ENCODE data around the gene DOCK1.
A peak's percentile ranks its signal among the peaks of the same experiment; 100 is the strongest.

The DOCK1 gene

DNA sequence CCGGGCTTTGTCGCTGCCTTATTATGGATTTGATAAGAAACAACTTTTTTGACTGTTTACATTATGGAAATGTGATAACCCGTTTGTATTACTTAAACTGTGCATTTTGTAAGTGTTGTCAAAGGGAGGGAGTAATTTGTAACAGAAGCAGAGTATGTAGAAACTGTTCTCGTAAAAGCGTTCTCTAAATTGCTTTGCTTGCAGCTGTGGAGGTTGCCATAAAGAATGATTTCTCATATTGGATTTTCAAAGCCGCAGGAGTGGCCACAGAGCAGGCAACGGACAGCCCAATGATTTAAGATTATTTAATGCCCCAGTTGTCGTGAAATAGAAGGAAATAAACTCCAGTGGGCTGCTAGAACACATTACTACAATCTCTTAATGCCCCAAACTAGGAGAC is 405.2 kb downstream of the DOCK1 start:
- WGBS = 88% methylated on average over 6 of the region's 8 CpGs
- no peak overlapping the region for H2BK120ac ChIP-seq (ENCODE audit: low read depth, low read length)
- H2BK12ac ChIP-seq (ENCODE audit: low read length in 2 of 2) = no peak overlapping the region
- no peak overlapping the region for H3K14ac ChIP-seq (ENCODE audit: low read length in 2 of 2)
- H3K4ac ChIP-seq (ENCODE audit: low read depth in 1 of 2, low read length in 2 of 2) = no peak overlapping the region
- no peaks in the 10 kb centered on the region for H3K4me1 ChIP-seq (ENCODE audit: control insufficient read depth, insufficient read depth, low read depth, low read length)
- H2AFZ ChIP-seq (ENCODE audit: low read depth, low read length) = no peak overlapping the region
- no peak overlapping the region for H2BK15ac ChIP-seq (ENCODE audit: low read depth, poor library complexity, severe bottlenecking)
- no peak overlapping the region for H3K4me3 ChIP-seq (ENCODE audit: insufficient read depth in 1 of 2, low read depth in 1 of 2, low read length in 2 of 2)
- DNase-seq = no peak
- H3K27ac ChIP-seq (ENCODE audit: low read length, poor library complexity, severe bottlenecking) = no peak overlapping the region
- no peak overlapping the region for H2BK5ac ChIP-seq (ENCODE audit: low read depth, low read length, poor library complexity, severe bottlenecking)
- H3K4me2 ChIP-seq (ENCODE audit: low read length, poor library complexity, severe bottlenecking) = no peak overlapping the region
- H4K91ac ChIP-seq (ENCODE audit: low read length) = no peak overlapping the region
- H3K18ac ChIP-seq (ENCODE audit: low read depth in 1 of 2, low read length in 2 of 2) = no peak overlapping the region
- no peaks in the 10 kb centered on the region for H3K9me3 ChIP-seq (ENCODE audit: control insufficient read depth, low read length)
- no peak overlapping the region for H3K9ac ChIP-seq (ENCODE audit: low read length)
- H3K36me3 ChIP-seq (ENCODE audit: control insufficient read depth in 1 of 2, insufficient read depth in 2 of 2, low read depth in 1 of 2, low read length in 2 of 2) = no peaks in the 10 kb centered on the region
- H3K79me1 ChIP-seq (replicated peaks; ENCODE audit: low read length, poor library complexity, severe bottlenecking) = peaks cover 25% of the 10 kb centered on the region
- no peaks in the 10 kb centered on the region for H3K27me3 ChIP-seq (ENCODE audit: control insufficient read depth in 1 of 2, insufficient read depth in 1 of 2, low read length in 2 of 2)
- no peak overlapping the region for H4K8ac ChIP-seq (ENCODE audit: low read length)
- no peak overlapping the region for H3K23ac ChIP-seq (ENCODE audit: low read length in 2 of 2)
- no peak overlapping the region for H2AK5ac ChIP-seq (ENCODE audit: low read length, severe bottlenecking)

DNA sequence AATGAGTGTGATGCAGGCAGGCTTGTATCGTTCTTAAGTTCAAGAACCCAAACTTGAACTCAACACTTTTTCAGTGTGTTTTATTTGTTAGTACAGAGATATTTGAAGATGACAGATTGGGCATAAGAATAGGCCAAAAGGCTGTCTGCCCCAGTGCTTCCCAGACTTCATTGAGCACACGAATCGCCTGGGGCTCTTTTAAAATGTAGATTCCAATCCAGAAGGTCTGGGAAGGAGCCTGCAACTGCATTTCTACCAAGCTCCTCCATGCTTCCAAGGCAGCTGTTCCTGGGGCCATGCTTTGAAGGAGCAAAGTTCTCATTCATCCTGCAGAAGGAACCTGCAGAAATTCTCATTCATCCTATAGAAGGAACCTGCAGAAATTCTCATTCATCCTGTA is 405.7 kb downstream of the DOCK1 start:
- Histone ChIP-seq H3K27ac (ENCODE audit: low read length, poor library complexity, severe bottlenecking) (no peak overlapping the region), H3K27me3 (ENCODE audit: control insufficient read depth in 1 of 2, insufficient read depth in 1 of 2, low read length in 2 of 2) (no peaks in the 10 kb centered on the region), H3K9me3 (ENCODE audit: control insufficient read depth, low read length) (no peaks in the 10 kb centered on the region), H2BK5ac (ENCODE audit: low read depth, low read length, poor library complexity, severe bottlenecking) (no peak overlapping the region), H4K8ac (ENCODE audit: low read length) (no peak overlapping the region), H2AK5ac (ENCODE audit: low read length, severe bottlenecking) (no peak overlapping the region), H3K4ac (ENCODE audit: low read depth in 1 of 2, low read length in 2 of 2) (no peak overlapping the region), H2BK15ac (ENCODE audit: low read depth, poor library complexity, severe bottlenecking) (no peak overlapping the region), H3K18ac (ENCODE audit: low read depth in 1 of 2, low read length in 2 of 2) (no peak overlapping the region), H2BK12ac (ENCODE audit: low read length in 2 of 2) (no peak overlapping the region), H3K23ac (ENCODE audit: low read length in 2 of 2) (no peak overlapping the region), H3K4me2 (ENCODE audit: low read length, poor library complexity, severe bottlenecking) (no peak overlapping the region), H3K79me1 (replicated peaks; ENCODE audit: low read length, poor library complexity, severe bottlenecking) (peaks cover 25% of the 10 kb centered on the region), H2BK120ac (ENCODE audit: low read depth, low read length) (no peak overlapping the region), H3K4me1 (ENCODE audit: control insufficient read depth, insufficient read depth, low read depth, low read length) (no peaks in the 10 kb centered on the region), H2AFZ (ENCODE audit: low read depth, low read length) (no peak overlapping the region), H3K9ac (ENCODE audit: low read length) (no peak overlapping the region), H4K91ac (ENCODE audit: low read length) (no peak overlapping the region), H3K14ac (ENCODE audit: low read length in 2 of 2) (no peak overlapping the region), H3K4me3 (ENCODE audit: insufficient read depth in 1 of 2, low read depth in 1 of 2, low read length in 2 of 2) (no peak overlapping the region), H3K36me3 (ENCODE audit: control insufficient read depth in 1 of 2, insufficient read depth in 2 of 2, low read depth in 1 of 2, low read length in 2 of 2) (no peaks in the 10 kb centered on the region)
- DNase-seq = no peak
- 86% methylated on average over 3 of the region's 3 CpGs for WGBS

DNA sequence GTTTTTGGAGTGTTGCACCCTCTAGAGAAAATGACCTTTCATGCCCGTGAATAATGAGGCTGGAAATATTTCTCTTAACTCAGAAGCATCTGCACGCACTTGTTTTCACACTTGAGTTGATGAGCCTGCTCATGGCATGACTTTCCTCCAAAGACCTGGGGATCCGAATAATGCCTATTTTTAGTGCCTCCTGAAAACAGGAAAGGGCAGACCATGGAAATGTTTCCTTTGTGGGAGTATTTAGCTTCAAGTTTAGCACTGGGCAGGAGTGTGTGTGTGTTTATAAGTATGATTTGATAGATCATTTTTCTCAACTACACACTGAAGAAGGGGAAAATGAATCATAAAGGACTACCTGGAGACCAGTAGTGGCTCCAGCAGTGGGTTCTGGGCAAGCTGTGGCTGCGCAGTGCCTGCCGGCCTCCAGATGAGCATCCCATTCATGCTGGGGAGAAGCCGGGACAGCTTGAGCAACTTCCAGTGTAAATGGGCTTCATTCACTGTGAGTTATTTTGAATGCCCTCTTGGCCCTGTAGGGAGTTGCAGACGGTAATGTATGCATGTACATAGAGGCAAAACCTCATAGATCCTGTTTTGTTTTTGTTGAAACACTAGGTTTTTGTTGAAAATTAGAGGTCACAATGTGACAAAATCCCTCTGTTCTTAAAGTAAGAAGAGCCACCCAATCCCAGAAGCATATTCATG is 408.9 kb downstream of the DOCK1 start:
- Histone ChIP-seq H3K23ac (ENCODE audit: low read length in 2 of 2) (no peak overlapping the region), H2BK15ac (ENCODE audit: low read depth, poor library complexity, severe bottlenecking) (no peak overlapping the region), H3K4me2 (ENCODE audit: low read length, poor library complexity, severe bottlenecking) (no peak overlapping the region), H3K36me3 (ENCODE audit: control insufficient read depth in 1 of 2, insufficient read depth in 2 of 2, low read depth in 1 of 2, low read length in 2 of 2) (peaks cover 0 to 4% of the 10 kb centered on the region in 2 experiments), H2AFZ (ENCODE audit: low read depth, low read length) (no peak overlapping the region), H2BK5ac (ENCODE audit: low read depth, low read length, poor library complexity, severe bottlenecking) (no peak overlapping the region), H3K14ac (ENCODE audit: low read length in 2 of 2) (no peak overlapping the region), H3K4me3 (ENCODE audit: insufficient read depth in 1 of 2, low read depth in 1 of 2, low read length in 2 of 2) (no peak overlapping the region), H2AK5ac (ENCODE audit: low read length, severe bottlenecking) (no peak overlapping the region), H2BK120ac (ENCODE audit: low read depth, low read length) (no peak overlapping the region), H3K18ac (ENCODE audit: low read depth in 1 of 2, low read length in 2 of 2) (no peak overlapping the region), H3K9me3 (ENCODE audit: control insufficient read depth, low read length) (no peaks in the 10 kb centered on the region), H4K91ac (ENCODE audit: low read length) (no peak overlapping the region), H2BK12ac (ENCODE audit: low read length in 2 of 2) (no peak overlapping the region), H3K27ac (ENCODE audit: low read length, poor library complexity, severe bottlenecking) (no peak overlapping the region), H3K79me1 (replicated peaks; ENCODE audit: low read length, poor library complexity, severe bottlenecking) (peaks cover 26% of the 10 kb centered on the region), H3K4me1 (ENCODE audit: control insufficient read depth, insufficient read depth, low read depth, low read length) (peaks cover 4% of the 10 kb centered on the region), H3K4ac (ENCODE audit: low read depth in 1 of 2, low read length in 2 of 2) (no peak overlapping the region), H3K9ac (ENCODE audit: low read length) (no peak overlapping the region), H4K8ac (ENCODE audit: low read length) (no peak overlapping the region), H3K27me3 (ENCODE audit: control insufficient read depth in 1 of 2, insufficient read depth in 1 of 2, low read length in 2 of 2) (no peaks in the 10 kb centered on the region)
- 94% methylated on average over 7 of the region's 7 CpGs for WGBS
- DNase-seq = no peak

DNA sequence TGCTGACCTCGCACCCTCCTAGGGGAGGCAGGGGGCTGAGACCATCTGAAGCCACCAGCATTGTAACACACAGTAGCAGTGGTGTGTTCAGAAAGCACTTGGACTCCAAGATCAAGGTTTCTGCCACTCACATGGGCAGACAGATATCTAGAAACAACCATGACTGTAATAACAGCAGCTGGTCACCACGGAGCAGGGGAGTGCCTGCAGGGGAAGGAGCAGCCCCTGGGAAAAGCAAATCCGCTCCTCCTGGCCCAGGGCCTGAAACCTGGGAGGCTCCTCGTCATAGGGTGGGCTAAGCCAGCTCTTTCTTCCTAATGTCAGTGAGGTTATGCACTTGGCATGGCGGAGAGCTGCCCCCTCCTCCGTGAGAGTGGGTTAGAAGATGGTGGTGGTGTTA is 409.6 kb downstream of the DOCK1 start:
- peak overlapping the region in 1 of 2 experiments; percentile 57 for H3K14ac ChIP-seq (ENCODE audit: low read length in 2 of 2)
- H2AK5ac ChIP-seq (ENCODE audit: low read length, severe bottlenecking) = no peak overlapping the region
- no peak overlapping the region for H3K4me3 ChIP-seq (ENCODE audit: insufficient read depth in 1 of 2, low read depth in 1 of 2, low read length in 2 of 2)
- no peak overlapping the region for H3K27ac ChIP-seq (ENCODE audit: low read length, poor library complexity, severe bottlenecking)
- H2BK5ac ChIP-seq (ENCODE audit: low read depth, low read length, poor library complexity, severe bottlenecking) = no peak overlapping the region
- WGBS = 97% methylated on average over 5 of the region's 6 CpGs
- no peaks in the 10 kb centered on the region for H3K27me3 ChIP-seq (ENCODE audit: control insufficient read depth in 1 of 2, insufficient read depth in 1 of 2, low read length in 2 of 2)
- H3K9ac ChIP-seq (ENCODE audit: low read length) = no peak overlapping the region
- H3K18ac ChIP-seq (ENCODE audit: low read depth in 1 of 2, low read length in 2 of 2) = no peak overlapping the region
- H3K4me2 ChIP-seq (ENCODE audit: low read length, poor library complexity, severe bottlenecking) = no peak overlapping the region
- H2BK15ac ChIP-seq (ENCODE audit: low read depth, poor library complexity, severe bottlenecking) = no peak overlapping the region
- H3K4me1 ChIP-seq (ENCODE audit: control insufficient read depth, insufficient read depth, low read depth, low read length) = peaks cover 4% of the 10 kb centered on the region
- no peak overlapping the region for H2BK12ac ChIP-seq (ENCODE audit: low read length in 2 of 2)
- peaks cover 0 to 4% of the 10 kb centered on the region in 2 experiments for H3K36me3 ChIP-seq (ENCODE audit: control insufficient read depth in 1 of 2, insufficient read depth in 2 of 2, low read depth in 1 of 2, low read length in 2 of 2)
- no peak overlapping the region for H4K8ac ChIP-seq (ENCODE audit: low read length)
- H2AFZ ChIP-seq (ENCODE audit: low read depth, low read length) = no peak overlapping the region
- peaks cover 28% of the 10 kb centered on the region for H3K79me1 ChIP-seq (replicated peaks; ENCODE audit: low read length, poor library complexity, severe bottlenecking)
- no peak for DNase-seq
- no peak overlapping the region for H3K4ac ChIP-seq (ENCODE audit: low read depth in 1 of 2, low read length in 2 of 2)
- H3K9me3 ChIP-seq (ENCODE audit: control insufficient read depth, low read length) = no peaks in the 10 kb centered on the region
- H4K91ac ChIP-seq (ENCODE audit: low read length) = no peak overlapping the region
- H2BK120ac ChIP-seq (ENCODE audit: low read depth, low read length) = no peak overlapping the region
- no peak overlapping the region for H3K23ac ChIP-seq (ENCODE audit: low read length in 2 of 2)
